Stimulated activated CD4-positive, alpha-beta T cell treated with anti-CD3 and anti-CD28 coated beads, TNF-alpha, amount 100 ng/mL, for 1 hour (primary cell): ENCODE results near the gene GALNT17.

Experiments used
- DNase-seq, 3 donors: peaks; one replicate each; pipeline ENCODE4 v3.0.0-alpha.2; 2020; ENCODE audit warnings: low read depth in 3 of 3, low spot score in 1 of 3

The GALNT17 gene

DNA sequence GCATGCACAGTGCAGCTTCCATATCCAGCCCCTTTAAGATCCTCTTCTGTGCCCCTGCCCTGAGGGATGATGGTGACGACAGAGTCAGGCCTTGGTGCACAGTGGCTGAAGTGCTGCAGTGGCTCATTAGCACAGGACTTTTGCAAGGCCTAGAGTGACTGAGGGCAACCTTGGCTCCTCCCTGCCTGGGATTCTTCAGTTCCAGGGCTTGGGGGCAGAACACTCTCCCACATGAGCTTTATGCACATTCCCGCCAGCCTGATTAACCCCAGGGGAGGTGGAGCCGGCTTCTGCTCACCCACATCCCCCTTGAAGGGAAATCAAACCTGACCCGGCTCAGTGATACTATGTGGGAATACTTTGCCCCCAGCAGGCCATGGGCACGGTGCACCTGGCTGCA is 253.4 kb downstream of the GALNT17 start:
- no peak for DNase-seq

DNA sequence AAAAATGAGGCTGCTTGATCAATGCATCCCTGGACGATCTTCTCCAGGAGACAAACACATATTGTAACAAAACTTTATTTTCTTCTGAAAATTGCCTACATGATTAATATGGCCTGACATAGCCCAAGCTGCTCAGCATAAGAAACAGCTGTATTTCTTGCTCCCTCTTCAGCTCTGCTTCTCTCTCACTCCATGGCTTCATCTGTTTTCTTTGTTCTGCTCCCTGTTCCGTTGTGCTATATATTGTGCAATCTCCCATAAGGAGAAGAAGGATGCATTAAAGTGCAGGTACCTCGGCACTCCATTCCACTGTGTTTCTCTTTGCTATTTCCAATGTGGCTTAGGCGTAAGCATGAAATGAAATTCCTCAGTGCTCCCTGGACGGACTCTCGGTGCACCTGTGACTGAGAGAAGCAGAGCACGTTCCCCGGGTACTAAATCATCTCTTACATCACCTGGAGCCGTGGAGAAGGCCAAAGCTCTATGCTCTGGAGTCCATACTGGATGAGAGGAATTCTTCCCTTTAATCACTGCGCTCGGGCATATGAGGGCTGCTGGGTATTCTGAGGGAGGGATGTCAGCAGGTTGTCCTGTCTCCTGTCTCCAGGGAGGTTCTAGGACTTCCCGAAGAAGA is 254.3 kb downstream of the GALNT17 start:
- DNase-seq, result no peak

DNA sequence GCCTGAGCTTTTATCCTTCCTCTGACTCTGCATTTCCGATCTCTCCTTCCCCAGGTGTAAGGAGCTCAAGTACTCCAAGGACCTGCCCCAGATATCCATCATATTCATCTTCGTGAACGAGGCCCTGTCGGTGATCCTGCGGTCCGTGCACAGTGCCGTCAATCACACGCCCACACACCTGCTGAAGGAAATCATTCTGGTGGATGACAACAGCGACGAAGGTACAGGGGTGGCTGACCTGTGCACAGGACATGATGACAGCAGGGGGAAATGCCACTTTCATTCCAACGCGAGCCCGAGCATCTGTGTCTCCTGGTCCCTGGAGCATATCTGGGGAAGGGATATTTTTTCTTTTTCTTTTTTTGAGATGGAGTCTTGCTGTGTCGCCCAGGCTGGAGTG is 256.2 kb downstream of the GALNT17 start:
- no peak for DNase-seq

DNA sequence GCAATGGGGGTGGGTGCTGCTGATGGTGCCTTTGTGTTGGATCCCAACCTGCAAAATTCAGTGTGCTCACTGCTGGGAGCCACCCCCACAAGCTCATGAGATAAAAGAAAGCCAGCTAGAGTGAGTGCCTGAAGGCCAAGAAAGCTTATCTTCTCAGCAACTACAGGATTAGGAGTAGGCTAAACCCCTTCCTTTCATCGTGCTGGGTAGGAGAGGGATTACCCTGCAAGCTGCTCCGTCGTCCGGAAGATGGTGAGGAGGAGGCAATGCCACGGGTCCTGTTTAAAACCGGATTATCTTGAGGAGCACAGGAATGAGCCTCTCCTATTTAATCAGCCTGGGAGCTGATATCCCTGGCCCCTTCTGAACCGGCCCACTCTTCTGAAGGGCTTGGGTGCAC is 258.0 kb downstream of the GALNT17 start:
- DNase-seq, result no peak

DNA sequence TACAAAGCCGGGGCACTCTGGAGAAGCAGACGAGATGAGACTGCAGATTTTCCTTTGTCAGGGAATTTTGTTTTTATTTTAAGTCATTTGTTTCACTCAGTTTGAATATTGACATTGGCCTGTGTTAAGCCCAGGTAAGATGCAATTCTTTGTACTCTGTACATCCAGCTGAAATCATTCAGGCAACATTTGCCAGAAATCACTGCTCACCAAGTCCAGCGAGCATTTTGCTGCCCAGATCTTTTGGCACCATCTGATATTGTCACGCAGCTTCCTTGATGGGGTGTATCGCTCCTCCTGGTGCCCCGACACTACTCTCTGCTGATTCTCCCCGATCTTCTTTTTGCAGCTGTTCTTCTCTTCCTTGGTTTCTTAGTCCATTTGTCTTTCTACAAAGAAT is 261.7 kb downstream of the GALNT17 start:
- no peak for DNase-seq

DNA sequence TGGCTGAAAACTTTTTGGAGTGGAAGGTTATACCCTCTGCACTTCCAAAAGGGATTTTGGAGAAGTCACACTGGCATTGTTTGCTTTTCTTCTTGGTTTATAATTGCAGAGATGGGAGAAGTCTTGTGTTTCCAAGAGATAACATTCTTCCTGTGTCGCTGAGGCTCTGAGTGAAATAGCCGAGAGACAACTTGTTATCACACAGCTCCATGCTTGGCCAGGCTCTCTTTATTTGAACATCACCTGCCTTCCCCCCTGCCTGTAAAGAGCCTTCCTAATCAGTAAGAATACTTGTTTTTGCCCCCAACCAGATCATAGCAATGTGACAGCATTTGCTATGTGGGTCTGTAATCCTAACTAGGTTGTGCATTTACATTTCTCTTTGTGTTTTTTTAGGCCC is 270.7 kb downstream of the GALNT17 start:
- no peak for DNase-seq

DNA sequence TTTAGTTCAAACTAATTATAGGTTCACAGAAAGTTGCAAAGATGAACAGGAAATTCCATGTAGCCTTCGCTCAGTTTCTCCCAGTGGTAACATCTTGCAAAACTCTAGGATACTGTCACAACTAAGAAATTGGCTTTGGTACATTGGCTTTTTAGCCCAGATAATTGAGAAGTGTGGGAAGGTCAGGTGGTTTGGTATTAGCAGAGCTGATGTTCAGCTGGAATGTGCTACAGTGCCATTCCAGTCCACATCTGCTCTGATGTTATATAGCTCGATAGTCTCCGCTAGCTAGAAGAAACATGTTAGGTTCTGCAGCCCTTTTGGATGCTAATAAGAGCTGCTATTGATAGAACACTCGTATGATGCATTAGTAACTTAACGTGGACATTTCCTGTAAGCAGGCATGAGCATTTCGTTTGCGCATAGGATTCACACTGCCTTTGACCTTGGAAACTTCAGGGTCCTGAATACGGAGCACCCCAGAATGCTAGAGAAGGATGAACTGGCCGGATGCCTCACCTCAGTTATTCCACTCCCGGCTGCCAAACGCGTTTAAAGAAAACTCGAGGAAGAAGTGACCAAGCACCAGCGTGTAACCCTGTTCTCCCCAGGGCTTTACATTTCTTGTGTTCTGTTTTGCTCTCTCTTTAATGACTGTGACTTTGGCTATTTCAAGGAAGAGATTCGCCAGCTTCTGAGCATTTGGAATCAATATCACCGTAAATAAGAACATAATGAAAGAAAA is 271.4 kb downstream of the GALNT17 start:
- no peak for DNase-seq

DNA sequence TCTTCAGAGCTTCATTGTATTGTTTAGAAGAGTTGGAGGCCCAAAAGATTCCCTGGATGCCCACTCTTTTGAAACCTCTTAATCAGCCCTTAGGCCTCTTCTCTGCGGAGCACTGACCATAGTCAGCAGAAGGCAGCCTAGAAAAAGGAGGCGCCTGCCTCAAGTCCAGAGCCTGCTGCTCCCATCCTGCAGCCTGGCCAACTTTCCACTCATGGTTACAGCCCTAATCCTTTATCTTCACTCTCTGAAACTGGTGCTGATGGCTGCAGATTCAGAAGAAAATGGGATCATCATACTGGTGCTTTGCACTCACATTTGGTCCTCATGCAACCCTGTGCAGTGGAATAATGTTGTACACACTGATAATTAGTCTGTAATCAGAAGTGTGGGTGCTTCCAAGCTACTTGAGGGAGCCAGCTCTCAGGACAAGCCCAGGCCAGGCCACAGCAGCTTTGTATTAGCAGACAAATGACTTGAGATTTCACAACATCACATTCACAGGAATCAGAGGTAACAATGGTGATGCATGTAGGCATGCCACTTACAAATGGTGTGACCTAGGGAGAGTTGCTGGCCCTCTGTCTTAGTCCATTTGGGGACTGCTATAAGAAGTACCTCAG is 272.9 kb downstream of the GALNT17 start:
- no peak for DNase-seq

DNA sequence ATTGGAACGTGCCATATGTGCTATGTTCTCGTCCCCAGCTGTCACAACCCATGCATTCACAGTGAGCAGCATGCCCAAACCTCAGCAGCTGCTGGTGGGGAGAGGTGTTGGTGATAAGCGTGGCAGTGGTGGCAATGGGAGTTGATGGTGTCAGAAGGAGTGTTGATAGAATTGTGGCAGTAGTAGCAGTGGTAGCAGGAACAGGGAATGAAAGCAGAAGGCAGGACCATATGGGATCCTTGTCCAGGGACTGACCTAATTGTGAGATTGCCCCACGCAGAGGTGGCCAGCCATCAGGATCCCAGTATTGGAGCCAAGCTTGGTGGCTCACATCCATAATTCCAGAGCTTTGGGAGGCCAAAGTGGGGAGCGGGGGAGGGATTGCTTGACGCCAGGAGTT is 276.3 kb downstream of the GALNT17 start:
- DNase-seq, result no peak

DNA sequence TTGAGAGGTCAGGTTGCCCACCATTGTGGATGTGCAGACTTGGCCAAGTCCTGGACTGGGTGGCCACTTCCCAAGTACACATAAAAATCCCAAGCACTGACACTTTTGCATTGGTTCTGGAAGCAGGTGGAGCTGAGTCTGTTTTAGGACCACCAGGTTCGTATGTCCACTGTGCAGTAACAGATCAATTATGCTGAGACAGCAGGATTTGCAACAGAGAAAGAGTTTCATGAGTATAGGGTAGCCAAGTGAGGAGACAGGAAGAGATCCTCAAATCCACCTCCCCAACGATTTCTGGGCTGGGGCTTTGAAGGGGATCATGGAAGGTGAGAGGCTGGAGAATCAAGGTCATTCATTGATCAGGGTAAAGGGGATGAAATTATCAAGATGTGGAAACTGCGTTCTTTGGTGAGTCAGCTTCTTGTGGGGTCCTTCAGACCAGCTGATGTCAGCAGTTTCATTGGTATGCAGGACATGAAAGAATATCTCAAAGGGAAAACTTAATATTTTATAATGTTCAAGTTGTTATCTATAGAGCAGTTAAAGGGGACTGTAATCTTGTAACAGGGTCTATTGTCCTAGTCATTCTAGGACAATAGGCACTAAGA is 277.7 kb downstream of the GALNT17 start:
- no peak for DNase-seq

DNA sequence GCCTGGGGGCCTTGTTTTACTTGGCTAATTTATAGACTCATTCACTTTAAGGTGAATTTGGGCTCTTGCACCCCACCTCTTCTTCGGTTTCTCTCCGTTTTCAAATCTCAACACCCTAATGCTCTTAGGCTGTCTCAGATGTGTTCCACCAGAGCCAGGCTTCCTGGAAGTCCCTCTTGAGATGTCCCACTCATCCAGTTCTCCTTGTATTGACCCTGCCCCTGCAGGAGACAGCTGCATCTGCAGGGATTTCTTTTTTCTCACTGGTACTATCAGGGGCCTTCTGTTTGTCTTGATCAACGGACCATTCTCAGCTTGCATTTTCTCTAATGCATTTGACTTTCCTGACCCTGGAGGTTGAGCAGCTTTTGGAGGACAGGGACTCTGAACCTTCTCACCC is 279.5 kb downstream of the GALNT17 start:
- DNase-seq, result no peak

DNA sequence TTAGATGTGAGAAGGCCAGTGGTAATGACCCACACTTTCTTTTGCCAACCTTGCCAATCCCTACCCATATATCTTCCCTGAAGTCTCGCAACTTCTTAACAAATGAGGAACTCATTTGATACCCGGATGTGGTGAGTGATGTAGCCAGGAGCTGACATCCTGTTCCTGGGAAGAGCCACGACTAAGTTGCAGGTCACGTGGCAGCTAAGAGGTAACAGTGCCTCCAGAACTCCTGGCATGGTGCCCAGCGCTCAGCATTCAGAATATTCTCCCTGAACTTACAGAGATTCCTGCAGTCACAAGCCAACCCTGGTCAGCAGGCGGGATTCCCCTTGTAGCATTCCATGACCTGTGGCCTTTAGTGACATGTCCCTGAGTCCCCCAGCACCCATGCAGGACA is 282.5 kb downstream of the GALNT17 start:
- DNase-seq, result no peak

DNA sequence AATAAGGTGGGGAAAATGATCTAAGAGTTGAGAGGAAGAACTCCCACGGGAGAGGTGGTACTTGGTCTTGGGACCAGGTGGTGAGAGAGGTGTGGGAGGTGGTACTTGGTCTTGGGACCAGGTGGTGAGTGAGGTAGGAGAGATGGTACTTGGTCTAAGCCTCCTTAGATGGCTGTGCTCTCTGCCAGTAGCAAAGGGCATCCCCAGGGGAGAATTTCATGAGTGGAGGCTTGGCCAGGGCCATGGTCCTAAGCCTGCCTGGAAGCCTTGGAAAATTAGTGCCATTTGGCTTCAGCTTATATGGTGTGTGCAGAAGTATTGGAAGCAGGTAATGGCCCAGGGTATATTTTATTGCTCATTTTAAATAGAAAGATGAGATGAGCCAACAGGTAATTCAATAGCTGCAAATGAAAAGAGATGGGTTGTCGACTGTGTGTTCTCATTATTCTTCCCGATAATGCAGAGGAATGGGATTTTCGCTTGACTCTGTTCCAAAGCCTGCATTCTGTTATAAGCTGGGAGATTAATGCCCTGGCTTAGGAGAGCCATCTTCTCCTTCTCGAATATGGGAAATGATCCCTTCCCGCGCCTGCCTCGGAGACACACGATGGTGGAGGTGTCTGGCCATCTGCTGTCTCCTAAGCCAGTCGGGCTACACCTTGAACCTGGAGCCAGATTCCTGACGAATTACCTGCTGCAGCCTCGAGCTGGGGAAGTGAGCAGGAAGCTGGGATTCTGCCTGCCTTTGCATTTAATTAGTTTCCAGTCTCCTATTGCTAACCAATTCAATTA is 287.8 kb downstream of the GALNT17 start:
- DNase-seq, result no peak

DNA sequence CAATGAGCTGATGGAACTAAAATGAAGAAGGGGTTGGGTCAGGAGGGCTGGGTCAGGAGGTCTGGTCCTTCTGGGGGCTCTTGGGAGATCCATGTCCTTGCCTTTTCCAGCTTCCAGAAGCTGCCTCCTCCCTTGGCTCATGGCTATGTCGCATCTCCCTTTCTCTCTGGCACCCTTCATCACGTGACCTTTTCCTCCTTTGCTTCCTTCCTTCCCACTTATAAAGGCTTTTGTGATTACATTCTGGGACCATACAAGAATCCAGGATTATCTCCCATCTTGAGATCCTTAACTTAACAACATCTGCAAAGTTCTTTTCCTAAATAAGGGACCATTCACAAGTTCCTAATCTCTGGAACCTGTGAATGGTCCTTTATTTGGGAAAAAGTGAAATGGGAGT is 290.2 kb downstream of the GALNT17 start:
- DNase-seq, result no peak

DNA sequence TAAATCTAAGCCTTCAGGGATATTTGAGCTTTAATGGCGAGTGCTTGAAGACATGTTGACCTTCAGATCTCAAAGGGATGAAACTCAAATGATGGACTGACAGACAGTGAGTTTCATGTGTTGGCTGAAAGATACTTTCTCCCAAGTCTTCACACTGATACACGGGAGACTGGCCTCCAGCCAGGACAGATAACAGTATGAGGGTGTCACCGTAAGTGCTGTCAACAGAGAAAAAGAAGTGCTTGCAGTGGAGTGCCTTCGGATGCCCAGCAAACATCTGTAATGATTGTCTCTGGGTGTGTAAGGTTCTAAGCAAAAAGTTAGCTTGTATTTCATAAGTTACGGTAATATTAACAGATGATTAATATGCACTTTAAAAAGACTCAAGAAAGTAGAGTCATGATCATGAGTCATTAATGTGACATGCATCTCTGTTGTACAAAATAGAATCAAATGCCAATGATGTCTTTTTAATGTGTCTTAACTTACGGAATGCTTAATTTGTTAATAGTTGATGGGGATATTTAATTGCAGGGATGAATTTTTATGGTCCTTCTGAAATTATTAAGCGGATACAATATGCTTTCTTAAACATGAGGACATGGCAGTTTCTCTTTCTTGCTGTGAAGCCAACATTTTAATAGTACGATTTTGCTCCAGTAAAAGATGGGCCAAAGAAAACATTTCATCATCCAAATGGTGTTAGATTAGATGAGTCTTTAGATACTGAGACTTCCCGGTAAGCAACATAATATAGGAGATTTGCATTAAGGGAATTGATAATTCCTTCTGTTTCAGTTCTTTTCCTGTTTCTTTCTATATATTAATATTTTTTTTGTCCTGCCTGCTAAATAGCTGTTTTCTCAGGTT is 292.5 kb downstream of the GALNT17 start:
- DNase-seq, result no peak

DNA sequence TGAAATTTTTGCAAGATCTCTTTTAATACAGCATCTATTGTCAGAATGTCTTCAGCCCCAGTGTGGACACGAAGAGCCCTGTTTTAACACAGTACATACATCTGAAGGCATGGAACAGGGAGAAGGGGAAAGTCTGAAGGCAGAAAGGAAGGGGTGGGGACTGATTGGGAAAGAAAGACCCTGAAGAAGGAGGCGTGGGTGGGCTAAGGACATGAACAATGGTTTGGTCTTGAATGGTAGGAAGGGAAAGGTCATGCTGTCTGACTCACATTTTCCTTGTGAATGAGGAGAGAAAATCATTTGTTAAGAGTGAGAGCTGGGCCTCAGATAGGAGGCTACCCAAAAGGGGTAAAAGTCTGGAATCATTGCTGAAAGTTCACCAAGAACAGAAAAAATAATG is 297.1 kb downstream of the GALNT17 start:
- no peak for DNase-seq

DNA sequence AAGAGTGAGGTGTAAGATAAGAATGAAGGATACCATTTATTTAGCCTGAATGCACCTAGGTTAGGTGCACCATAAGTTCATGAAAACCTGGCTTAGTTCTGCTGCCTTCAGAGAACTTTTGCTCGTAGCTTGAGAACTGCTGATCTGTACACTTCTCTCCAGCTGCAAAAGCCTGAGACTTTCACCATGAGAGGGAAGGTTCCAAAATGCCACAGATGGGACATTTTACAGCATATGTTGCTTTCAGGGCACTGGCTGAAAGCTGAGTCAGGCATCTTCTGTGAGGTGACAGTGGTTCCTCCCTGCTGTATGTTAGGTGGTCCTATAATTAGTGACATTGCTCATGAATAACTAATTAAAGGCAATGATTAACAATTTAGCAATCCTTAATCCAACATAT is 298.3 kb downstream of the GALNT17 start:
- no peak for DNase-seq

DNA sequence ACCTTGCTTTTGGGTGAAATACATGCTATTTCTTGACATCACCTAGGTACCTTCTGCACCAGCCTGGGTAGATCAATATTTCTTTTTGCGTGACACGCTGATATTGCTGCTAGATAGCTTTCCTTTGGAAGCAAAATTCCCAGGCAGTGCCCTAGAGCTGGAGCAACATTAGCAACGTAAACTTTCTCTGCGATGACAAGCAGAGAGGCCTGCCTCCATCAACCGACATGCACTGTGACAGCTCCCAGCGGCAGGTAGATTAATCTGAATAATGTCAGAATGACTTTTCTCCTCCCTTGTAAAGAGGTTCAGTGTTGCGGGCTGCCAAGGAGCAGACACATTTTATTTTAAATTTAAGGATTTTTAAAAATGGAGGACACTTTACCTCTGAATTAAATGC is 307.4 kb downstream of the GALNT17 start:
- DNase-seq, result no peak

DNA sequence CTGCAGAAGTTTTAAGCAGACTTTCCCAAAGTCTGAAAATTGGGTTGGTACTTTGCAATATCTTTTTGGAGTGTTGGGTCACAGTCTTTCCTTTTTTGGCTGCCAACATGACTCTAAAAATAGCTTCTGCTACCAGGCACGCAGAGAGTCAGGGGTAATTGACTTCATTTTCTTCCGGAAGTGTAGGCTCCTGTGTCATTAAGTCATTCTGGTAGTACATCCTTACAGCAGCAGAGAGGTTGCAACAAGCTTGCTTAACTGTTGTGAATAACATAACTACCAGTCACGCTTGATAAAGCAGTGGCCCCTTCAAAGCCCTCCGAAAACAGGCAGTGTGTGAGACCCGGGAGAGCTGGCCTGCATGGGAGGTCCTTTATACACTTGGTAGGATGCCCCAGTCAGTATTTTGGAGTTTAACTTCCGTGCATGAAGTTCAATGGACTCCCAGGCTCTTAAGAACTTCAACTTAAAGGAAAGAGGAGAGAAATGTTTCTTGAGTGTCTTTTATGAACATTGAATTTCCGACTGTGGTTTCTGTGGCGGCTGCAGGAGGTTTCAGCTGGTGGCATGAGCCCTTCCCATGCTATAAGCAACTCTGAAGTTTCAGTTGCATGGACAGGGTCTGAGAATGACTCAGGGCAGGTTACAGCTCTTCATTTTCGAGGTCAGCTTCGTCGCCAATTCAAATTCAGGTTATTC is 310.7 kb downstream of the GALNT17 start:
- DNase-seq, result no peak

DNA sequence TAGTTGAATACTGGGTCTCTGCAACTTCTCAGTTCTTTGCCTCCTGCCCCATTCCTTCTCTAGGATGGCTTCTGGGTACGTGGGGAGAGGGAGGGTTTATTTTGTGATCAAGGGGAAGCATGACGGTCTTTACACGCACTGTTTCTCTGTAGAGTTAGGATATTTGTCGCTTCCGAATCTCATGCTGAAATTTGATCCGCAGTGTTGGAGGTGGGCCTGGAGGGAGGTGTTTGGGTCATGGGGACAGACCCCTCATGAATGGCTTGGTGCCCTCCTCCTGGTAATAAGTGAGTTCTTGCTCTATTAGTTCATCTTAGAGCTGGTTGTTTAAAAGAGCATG is 311.2 kb downstream of the GALNT17 start:
- DNase-seq, result no peak
